ELR (cell line): Measurements from ENCODE around the gene PLIN4.
A peak's percentile ranks its signal among the peaks of the same experiment; 100 is the strongest.

Source experiments
- DNase-seq: peaks from one replicate; pipeline ENCODE4 v3.0.0-alpha.2; 2015; ENCODE audit warnings: low read depth

The PLIN4 gene

GRCh38 chr19:4455719-4456475 is 62.4 kb downstream of the PLIN4 start:
- DNase-seq: peak; percentile 65

GRCh38 chr19:4454747-4455718 is 63.3 kb downstream of the PLIN4 start:
- peak; percentile 39 for DNase-seq

GRCh38 chr19:4453232-4454179 is 64.8 kb downstream of the PLIN4 start:
- no peak for DNase-seq

- no peak for DNase-seq
Observed at GRCh38 chr19:4452230-4452990, 65.9 kb downstream of the PLIN4 start.
